ENCODE results near the gene AOPEP. TPM values are rescaled to one million over a fixed set of nuclear protein-coding genes. Genes with fewer than 3 reads are reported as not detected.

The AOPEP gene
- total and polyA plus RNA-seq, 9 of the 15 experiments (the other 6 are each of a cell fraction or from before 2014, with no cell fraction given): 4.5 to 19.3 (median 13.5) TPM

- TF ChIP-seq NR2F6 (CRISPR knock-in tag; IDR thresholded peaks at IDR 0.05) (no peak), NFATC3 (IDR thresholded peaks at IDR 0.05) (no peak), FOXA1 (IDR thresholded peaks at IDR 0.05; ENCODE audit: borderline replicate concordance) (no peak), MAFF (IDR thresholded peaks at IDR 0.05; ENCODE audit: low read length) (no peak), POLR2G (IDR thresholded peaks at IDR 0.05; ENCODE audit: low read depth, low read length) (no peak), CBX3 (IDR thresholded peaks at IDR 0.05; ENCODE audit: borderline replicate concordance in 1 of 2, low read length in 2 of 2) (no peak), ZBTB9 (CRISPR knock-in tag; IDR thresholded peaks at IDR 0.05) (no peak), NCOR1 (IDR thresholded peaks at IDR 0.05) (no peak), CREBBP (IDR thresholded peaks at IDR 0.05; ENCODE audit: low read depth, low read length) (no peak)
- TF ChIP-seq, protein P1, sequence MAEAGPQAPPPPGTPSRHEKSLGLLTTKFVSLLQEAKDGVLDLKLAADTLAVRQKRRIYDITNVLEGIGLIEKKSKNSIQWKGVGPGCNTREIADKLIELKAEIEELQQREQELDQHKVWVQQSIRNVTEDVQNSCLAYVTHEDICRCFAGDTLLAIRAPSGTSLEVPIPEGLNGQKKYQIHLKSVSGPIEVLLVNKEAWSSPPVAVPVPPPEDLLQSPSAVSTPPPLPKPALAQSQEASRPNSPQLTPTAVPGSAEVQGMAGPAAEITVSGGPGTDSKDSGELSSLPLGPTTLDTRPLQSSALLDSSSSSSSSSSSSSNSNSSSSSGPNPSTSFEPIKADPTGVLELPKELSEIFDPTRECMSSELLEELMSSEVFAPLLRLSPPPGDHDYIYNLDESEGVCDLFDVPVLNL (CRISPR knock-in tag; IDR thresholded peaks at IDR 0.05; ENCODE audit: low read depth): no peak
- TF ChIP-seq, protein P2, sequence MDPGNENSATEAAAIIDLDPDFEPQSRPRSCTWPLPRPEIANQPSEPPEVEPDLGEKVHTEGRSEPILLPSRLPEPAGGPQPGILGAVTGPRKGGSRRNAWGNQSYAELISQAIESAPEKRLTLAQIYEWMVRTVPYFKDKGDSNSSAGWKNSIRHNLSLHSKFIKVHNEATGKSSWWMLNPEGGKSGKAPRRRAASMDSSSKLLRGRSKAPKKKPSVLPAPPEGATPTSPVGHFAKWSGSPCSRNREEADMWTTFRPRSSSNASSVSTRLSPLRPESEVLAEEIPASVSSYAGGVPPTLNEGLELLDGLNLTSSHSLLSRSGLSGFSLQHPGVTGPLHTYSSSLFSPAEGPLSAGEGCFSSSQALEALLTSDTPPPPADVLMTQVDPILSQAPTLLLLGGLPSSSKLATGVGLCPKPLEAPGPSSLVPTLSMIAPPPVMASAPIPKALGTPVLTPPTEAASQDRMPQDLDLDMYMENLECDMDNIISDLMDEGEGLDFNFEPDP (CRISPR knock-in tag; IDR thresholded peaks at IDR 0.05): no peak
- TF ChIP-seq, protein P3, sequence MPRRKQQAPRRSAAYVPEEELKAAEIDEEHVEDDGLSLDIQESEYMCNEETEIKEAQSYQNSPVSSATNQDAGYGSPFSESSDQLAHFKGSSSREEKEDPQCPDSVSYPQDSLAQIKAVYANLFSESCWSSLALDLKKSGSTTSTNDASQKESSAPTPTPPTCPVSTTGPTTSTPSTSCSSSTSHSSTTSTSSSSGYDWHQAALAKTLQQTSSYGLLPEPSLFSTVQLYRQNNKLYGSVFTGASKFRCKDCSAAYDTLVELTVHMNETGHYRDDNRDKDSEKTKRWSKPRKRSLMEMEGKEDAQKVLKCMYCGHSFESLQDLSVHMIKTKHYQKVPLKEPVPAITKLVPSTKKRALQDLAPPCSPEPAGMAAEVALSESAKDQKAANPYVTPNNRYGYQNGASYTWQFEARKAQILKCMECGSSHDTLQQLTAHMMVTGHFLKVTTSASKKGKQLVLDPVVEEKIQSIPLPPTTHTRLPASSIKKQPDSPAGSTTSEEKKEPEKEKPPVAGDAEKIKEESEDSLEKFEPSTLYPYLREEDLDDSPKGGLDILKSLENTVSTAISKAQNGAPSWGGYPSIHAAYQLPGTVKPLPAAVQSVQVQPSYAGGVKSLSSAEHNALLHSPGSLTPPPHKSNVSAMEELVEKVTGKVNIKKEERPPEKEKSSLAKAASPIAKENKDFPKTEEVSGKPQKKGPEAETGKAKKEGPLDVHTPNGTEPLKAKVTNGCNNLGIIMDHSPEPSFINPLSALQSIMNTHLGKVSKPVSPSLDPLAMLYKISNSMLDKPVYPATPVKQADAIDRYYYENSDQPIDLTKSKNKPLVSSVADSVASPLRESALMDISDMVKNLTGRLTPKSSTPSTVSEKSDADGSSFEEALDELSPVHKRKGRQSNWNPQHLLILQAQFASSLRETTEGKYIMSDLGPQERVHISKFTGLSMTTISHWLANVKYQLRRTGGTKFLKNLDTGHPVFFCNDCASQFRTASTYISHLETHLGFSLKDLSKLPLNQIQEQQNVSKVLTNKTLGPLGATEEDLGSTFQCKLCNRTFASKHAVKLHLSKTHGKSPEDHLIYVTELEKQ (CRISPR knock-in tag; IDR thresholded peaks at IDR 0.05): no peak
- TF ChIP-seq, protein P4, sequence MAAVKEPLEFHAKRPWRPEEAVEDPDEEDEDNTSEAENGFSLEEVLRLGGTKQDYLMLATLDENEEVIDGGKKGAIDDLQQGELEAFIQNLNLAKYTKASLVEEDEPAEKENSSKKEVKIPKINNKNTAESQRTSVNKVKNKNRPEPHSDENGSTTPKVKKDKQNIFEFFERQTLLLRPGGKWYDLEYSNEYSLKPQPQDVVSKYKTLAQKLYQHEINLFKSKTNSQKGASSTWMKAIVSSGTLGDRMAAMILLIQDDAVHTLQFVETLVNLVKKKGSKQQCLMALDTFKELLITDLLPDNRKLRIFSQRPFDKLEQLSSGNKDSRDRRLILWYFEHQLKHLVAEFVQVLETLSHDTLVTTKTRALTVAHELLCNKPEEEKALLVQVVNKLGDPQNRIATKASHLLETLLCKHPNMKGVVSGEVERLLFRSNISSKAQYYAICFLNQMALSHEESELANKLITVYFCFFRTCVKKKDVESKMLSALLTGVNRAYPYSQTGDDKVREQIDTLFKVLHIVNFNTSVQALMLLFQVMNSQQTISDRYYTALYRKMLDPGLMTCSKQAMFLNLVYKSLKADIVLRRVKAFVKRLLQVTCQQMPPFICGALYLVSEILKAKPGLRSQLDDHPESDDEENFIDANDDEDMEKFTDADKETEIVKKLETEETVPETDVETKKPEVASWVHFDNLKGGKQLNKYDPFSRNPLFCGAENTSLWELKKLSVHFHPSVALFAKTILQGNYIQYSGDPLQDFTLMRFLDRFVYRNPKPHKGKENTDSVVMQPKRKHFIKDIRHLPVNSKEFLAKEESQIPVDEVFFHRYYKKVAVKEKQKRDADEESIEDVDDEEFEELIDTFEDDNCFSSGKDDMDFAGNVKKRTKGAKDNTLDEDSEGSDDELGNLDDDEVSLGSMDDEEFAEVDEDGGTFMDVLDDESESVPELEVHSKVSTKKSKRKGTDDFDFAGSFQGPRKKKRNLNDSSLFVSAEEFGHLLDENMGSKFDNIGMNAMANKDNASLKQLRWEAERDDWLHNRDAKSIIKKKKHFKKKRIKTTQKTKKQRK (IDR thresholded peaks at IDR 0.05; ENCODE audit: borderline replicate concordance, low read depth, low read length): no peak
These were observed 99.1 kb downstream of the AOPEP start (continued) for GRCh38 chr9:94825611-94825958.

Measured in K562 (cell line).